C4-2B (cell line): ENCODE data around the gene CABP7.

Source experiments
- H3K27ac ChIP-seq: fragments of 450-650 bp; 2 replicates; pipeline ENCODE4 v1.5.1; 2017
- ZFX ChIP-seq: fragments of 450-650 bp; IDR thresholded peaks from 2 replicates; pipeline ENCODE4 v1.6.1; 2017
- TF ChIP-seq, protein P1 (sequence below): fragments of 450-650 bp; conservative IDR thresholded peaks from 2 replicates; pipeline ENCODE4 v1.5.1; 2017; ENCODE audit warnings: mild to moderate bottlenecking

Gene CABP7

DNA sequence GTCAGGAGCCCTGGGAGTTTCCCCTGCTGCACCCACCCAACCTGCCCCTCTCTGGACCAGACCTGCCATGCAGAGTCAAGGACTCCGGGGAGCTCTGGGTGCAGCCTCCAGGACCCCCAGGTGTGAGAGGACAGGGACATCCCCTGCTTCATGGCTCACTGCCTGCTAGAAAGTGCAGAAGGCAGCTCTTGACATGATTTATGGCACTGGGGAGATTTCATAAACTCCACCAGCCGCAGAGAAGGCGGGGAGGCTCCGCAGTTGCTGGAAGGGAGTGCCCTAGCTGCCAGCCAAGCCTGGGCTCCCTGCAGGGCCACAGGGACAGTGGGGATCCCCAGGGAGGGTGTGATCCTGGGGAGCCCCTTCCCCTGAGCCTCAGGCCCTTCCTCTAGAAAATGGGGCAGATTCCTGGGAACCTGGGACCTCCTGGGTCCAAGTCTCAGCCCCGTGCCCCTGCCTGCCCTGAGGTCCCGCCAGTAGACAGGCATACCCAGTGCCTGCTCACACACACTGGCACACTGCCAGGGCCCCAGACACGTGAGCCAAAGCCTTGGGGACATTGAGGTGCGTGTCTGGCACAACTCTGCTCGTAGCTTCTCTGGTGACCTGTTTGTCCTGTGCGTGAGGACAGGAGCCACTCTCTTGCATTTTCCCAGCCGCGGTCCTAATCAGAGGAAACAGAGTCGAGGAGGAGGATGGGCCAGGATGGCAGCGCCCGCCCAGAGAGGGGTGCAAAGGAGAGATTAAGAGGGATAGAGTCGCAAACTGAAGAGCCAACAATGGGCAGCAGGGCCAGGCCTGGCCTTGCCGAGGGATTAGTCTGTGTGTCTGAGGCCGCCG is 13.8 kb downstream of the CABP7 start:
- TF ChIP-seq, protein P1, sequence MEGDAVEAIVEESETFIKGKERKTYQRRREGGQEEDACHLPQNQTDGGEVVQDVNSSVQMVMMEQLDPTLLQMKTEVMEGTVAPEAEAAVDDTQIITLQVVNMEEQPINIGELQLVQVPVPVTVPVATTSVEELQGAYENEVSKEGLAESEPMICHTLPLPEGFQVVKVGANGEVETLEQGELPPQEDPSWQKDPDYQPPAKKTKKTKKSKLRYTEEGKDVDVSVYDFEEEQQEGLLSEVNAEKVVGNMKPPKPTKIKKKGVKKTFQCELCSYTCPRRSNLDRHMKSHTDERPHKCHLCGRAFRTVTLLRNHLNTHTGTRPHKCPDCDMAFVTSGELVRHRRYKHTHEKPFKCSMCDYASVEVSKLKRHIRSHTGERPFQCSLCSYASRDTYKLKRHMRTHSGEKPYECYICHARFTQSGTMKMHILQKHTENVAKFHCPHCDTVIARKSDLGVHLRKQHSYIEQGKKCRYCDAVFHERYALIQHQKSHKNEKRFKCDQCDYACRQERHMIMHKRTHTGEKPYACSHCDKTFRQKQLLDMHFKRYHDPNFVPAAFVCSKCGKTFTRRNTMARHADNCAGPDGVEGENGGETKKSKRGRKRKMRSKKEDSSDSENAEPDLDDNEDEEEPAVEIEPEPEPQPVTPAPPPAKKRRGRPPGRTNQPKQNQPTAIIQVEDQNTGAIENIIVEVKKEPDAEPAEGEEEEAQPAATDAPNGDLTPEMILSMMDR: no peak
- H3K27ac ChIP-seq: no peak overlapping the region

DNA sequence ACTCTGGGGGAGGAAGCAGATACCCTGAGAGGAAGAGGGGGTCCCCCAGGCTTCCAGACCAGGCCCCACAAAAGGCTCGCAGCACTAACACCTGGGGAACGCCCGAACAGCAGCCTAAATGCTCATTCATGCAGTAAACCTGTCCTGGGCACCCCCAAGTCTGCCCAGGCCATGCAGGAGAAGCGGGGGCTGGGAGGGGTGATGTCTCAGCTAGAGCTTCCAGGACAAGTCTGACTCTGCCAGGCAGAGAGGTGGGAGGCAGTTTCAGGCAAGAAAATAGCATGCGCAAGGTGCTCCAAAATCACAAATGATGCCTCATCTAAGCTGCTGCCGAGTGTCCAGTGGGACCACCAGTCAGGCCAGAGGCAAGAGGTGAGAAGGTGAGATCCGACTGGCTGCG is 14.6 kb downstream of the CABP7 start:
- no peak overlapping the region for H3K27ac ChIP-seq
- TF ChIP-seq ZFX: no peak
- TF ChIP-seq, protein P1: no peak

DNA sequence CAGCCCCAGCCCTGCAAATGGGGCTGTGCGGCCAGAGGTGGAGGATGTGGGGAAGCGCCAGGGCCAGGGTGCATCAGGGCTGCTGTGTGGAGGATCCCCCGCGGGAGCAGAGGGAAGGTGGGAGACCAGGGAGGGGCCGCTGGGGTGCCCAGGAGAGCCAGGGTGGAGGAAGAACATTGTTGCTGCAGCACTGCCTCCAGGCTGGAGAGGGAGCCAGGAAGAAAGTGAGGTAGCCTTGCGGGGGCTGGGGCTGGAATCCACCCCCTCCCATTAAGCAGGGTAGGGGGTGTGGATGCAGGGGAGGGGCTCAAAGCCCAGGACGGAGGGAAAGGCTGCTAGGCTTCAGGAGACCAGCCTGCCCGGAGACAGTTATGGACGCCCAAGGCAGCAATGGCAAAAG is 15.0 kb downstream of the CABP7 start:
- TF ChIP-seq ZFX: no peak
- TF ChIP-seq, protein P1: no peak

DNA sequence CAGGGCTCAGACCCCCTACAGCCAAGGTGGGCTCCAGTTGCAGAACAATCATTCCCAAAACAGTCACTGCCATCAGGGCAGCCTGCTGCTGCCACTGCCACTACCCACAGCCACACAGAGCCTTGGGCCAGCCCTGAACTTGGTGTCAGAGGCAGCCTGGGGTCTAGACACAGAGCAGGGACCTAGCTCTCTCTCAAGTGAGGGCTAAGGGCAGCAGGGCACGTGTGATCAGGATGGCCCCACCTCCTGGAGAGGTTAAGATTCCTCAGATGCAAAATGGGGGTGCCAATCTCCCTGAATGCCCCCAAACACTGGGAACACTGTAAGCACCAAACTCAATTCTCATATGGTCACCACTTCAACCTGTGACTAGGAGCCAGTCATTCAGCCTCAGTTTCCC is 15.6 kb downstream of the CABP7 start:
- TF ChIP-seq, protein P1: no peak
- TF ChIP-seq ZFX: no peak
- H3K27ac ChIP-seq: no peak overlapping the region

More for the DNA sequence above, 15.0 kb downstream of the CABP7 start:
- no peak overlapping the region for H3K27ac ChIP-seq

DNA sequence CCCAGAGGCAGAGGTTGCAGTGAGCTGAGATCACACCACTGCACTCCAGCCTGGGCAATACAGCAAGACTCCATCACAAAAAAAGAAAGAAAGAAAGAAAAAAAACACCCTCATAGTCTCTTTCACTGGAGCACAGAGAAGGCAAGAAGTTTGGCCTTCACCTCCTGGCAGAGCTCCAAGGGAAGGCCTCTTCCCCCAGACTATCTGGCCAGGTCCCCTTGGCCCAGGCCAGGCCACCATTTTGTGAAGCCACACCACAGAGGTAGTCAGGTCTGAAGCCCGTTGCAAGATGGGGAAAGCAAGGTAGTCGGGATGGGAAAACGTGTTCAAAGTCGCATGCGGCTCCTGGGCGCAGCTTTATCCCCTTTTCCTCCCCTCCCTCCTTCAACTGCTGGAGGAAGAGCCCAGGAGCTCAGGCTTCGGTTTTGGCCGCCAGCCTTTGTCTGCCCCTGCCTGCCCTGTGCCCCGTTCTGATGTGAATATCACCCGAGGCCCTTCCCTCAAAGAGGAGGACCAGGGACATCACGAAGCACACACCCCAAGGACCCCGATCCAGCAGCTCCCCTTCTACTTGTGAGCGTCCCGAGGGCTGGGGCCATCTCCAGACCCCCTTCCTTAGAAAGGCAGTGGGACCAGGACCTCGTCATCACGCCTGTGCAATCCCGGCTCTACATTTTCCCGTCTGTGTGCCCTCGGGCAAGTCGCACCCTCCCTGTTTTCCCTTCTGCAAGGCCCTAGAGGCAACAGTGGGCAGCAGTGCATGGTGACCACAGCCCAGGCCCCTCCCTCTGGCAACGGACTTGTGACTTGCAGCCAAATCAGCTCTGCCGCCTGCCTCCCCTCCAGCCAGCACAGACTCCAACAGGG is 17.7 kb downstream of the CABP7 start:
- no peak for TF ChIP-seq ZFX
- TF ChIP-seq, protein P1: no peak
- H3K27ac ChIP-seq: no peak overlapping the region

DNA sequence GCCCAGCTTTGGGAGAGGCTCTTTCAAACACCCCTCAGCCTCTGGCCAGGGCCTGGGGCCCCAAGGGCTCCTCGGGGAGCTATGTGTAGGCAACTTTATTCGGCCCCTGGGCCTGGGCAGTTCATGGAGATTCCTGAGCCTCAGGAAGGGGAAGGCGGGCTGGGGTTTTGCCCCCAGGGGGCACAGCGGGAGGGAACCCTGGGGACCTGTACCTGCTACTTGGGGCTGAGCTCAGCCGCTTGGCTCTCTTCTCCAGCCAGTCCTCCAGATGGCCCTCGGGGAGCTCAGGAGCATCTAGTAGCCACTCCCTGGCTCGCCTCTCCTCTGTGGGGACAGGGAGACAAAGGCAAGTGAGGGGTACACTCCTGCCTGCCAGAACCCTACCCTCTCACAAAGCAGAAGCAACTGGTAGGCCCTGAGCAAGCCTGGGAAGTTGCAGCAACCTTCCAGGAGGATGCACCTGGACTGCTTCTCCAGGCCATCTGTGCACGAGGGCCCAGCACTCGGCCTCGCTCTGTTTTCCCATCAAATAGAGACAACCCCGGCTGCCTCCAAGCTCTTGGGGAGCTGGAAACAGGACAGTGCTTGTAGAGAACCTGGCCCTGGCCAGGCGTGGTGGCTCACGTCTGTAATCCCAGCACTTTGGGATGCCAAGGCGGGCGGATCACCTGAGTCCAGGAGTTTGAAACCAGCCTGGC is 18.5 kb downstream of the CABP7 start:
- TF ChIP-seq ZFX: no peak
- TF ChIP-seq, protein P1: no peak
- H3K27ac ChIP-seq: no peak overlapping the region
